K562 (cell line): ENCODE results near the gene KAT2B. TPM values are rescaled to one million over a fixed set of nuclear protein-coding genes. Genes with fewer than 3 reads are reported as not detected.

Experiments
- BACH1 ChIP-seq: fragments of 200-800 bp; sonication (Bioruptor generic); IDR thresholded peaks from 2 replicates; pipeline ENCODE4 v1.6.1; 2016; ENCODE audit warnings: missing genetic modification characterization, missing compliant biosample characterization
- CXXC5 ChIP-seq: fragments of 250-450 bp; sonication (Bioruptor Pico); IDR thresholded peaks from 2 replicates; pipeline ENCODE4 v1.8.0; 2022; ENCODE audit warnings: inconsistent platforms, mild to moderate bottlenecking, moderate library complexity
- GATAD2A ChIP-seq: fragments of 450-650 bp; IDR thresholded peaks from 2 replicates; pipeline ENCODE4 v1.6.1; 2017
- L3MBTL2 ChIP-seq: fragments of 450-650 bp; IDR thresholded peaks from 2 replicates; pipeline ENCODE4 v1.6.1; 2016; ENCODE audit warnings: mild to moderate bottlenecking, moderate library complexity
- MYC ChIP-seq, 2 experiments: fragments of 250-450 bp in 1 of 2; sonication (Bioruptor Pico) in 1 of 2; IDR thresholded peaks; 2 replicates each; pipeline versions ENCODE4 v1.5.1 to v1.6.1; 2012 to 2021; ENCODE audit warnings: low read depth in 2 of 2, borderline replicate concordance in 1 of 2, improper control_type of control experiment in 1 of 2, low read length in 1 of 2, mild to moderate bottlenecking in 1 of 2, moderate library complexity in 1 of 2
- OTX1 ChIP-seq: fragments of 450-650 bp; formaldehyde crosslinking; IDR thresholded peaks from 2 replicates; pipeline ENCODE4 v1.4.0; 2022; ENCODE audit warnings: mild to moderate bottlenecking
- POLR2B ChIP-seq: fragments of 450-650 bp; IDR thresholded peaks from 2 replicates; pipeline ENCODE4 v1.6.1; 2018; ENCODE audit warnings: low read depth; ENCODE audit not compliant: partially characterized antibody
- RAD21 ChIP-seq, 2 experiments: fragments of 250-450 bp in 1 of 2; fragments of 450-650 bp in 1 of 2; sonication (Bioruptor Pico) in 1 of 2; formaldehyde crosslinking in 1 of 2; IDR thresholded peaks in 1 of 2; conservative IDR thresholded peaks in 1 of 2; 2 replicates each; pipeline versions ENCODE4 v1.4.0 to v1.8.0; 2020 to 2022; ENCODE audit warnings: mild to moderate bottlenecking in 2 of 2, moderate library complexity in 1 of 2
- RBFOX2 ChIP-seq: fragments of 200-400 bp; formaldehyde crosslinking; IDR thresholded peaks from 2 replicates; pipeline ENCODE4 v1.6.1; 2017; ENCODE audit warnings: low read depth, mild to moderate bottlenecking, low read length, moderate library complexity
- RBM34 ChIP-seq: fragments of 200-400 bp; formaldehyde crosslinking; IDR thresholded peaks from 2 replicates; pipeline ENCODE4 v1.6.1; 2018; ENCODE audit warnings: low read length, borderline replicate concordance; ENCODE audit not compliant: insufficient read depth
- RCOR1 ChIP-seq, 2 experiments: IDR thresholded peaks; 2 replicates each; pipeline ENCODE4 v1.6.1; 2012; ENCODE audit warnings: low read depth in 2 of 2, low read length in 2 of 2, borderline replicate concordance in 1 of 2, improper control_type of control experiment in 1 of 2
- polyA plus RNA-seq, 8 experiments: library from polyadenylated mRNA; depleted of rRNA in 4 of 8; stranded (reverse) in 5 of 8; unstranded in 3 of 8; fragments of >200 nt; fragmentation: Nextera tagmentation in 2 of 8; fragmentation: Illumina TruSeq in 1 of 8; extraction: Ambion mirVana in 2 of 8; extraction: Trizol in 1 of 8; gene quantifications; 2 replicates each; pipeline versions ENCODE4 v1.2.1 to v1.2.3, GENCODE V29; 2011 to 2014; ENCODE audit warnings: inconsistent platforms in 1 of 8, missing spikeins in 1 of 8
- total RNA-seq, 7 experiments: library from RNA; depleted of rRNA in 6 of 7; stranded (reverse); fragments of >200 nt in 6 of 7; fragmentation: Illumina TruSeq in 2 of 7; extraction: Trizol in 2 of 7; gene quantifications; 2 replicates each; pipeline versions ENCODE4 v1.2.1 to v1.2.3, GENCODE V29; 2011 to 2021; ENCODE audit warnings: low replicate concordance in 1 of 7
- TF ChIP-seq, protein P1 (sequence below), 2 experiments: IDR thresholded peaks; 2 replicates each; pipeline ENCODE4 v1.6.1; 2011; ENCODE audit warnings: borderline replicate concordance in 1 of 2, control low read depth in 1 of 2, low read depth in 1 of 2, low read length in 1 of 2, mild to moderate bottlenecking in 1 of 2, mixed read lengths in 1 of 2, moderate library complexity in 1 of 2; ENCODE audit not compliant: insufficient read depth in 1 of 2, insufficient read length in 1 of 2, poor library complexity in 1 of 2, severe bottlenecking in 1 of 2; ENCODE audit errors: extremely low read depth in 1 of 2
- TF ChIP-seq, protein P2 (sequence below): fragments of 200-800 bp; sonication (Bioruptor generic); IDR thresholded peaks from 2 replicates; pipeline ENCODE4 v1.6.1; 2017; ENCODE audit warnings: missing genetic modification characterization, missing compliant biosample characterization
- TF ChIP-seq, protein P3 (sequence below), 2 experiments: IDR thresholded peaks in 1 of 2; conservative IDR thresholded peaks in 1 of 2; 2 replicates each; pipeline ENCODE4 v1.6.1; 2016; ENCODE audit warnings: low read depth in 2 of 2, mild to moderate bottlenecking in 1 of 2, missing compliant biosample characterization in 1 of 2, missing genetic modification characterization in 1 of 2, moderate library complexity in 1 of 2
- TF ChIP-seq, protein P4 (sequence below), 2 experiments: IDR thresholded peaks; 2 replicates each; pipeline ENCODE4 v1.6.1; 2012; ENCODE audit warnings: improper control_type of control experiment in 2 of 2, low read depth in 2 of 2, low read length in 2 of 2, borderline replicate concordance in 1 of 2

KAT2B gene
- total and polyA plus RNA-seq, 9 of the 15 experiments (the other 6 are each of a cell fraction or from before 2014, with no cell fraction given) = 3.3 to 14.9 (median 12.2) TPM

DNA sequence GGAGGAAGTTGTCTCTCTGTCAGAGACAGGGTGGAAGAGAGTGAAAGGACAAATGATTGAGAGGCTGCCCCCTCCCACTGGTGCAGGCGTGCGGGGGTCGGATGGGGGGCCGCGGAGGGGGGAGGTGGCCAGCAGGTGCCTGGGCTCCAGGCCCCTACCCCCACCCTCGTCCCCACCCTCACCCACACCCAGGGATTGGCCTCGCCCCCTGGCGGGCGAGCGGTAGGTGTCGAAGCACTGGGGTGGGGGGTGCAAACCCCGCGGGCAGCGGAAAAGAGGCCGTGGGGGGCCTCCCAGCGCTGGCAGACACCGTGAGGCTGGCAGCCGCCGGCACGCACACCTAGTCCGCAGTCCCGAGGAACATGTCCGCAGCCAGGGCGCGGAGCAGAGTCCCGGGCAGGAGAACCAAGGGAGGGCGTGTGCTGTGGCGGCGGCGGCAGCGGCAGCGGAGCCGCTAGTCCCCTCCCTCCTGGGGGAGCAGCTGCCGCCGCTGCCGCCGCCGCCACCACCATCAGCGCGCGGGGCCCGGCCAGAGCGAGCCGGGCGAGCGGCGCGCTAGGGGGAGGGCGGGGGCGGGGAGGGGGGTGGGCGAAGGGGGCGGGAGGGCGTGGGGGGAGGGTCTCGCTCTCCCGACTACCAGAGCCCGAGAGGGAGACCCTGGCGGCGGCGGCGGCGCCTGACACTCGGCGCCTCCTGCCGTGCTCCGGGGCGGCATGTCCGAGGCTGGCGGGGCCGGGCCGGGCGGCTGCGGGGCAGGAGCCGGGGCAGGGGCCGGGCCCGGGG, at the start of gene KAT2B (continued):
- TF ChIP-seq, protein P1, sequence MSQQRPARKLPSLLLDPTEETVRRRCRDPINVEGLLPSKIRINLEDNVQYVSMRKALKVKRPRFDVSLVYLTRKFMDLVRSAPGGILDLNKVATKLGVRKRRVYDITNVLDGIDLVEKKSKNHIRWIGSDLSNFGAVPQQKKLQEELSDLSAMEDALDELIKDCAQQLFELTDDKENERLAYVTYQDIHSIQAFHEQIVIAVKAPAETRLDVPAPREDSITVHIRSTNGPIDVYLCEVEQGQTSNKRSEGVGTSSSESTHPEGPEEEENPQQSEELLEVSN (IDR thresholded peaks at IDR 0.05; ENCODE audit: borderline replicate concordance in 1 of 2, extremely low read depth in 1 of 2, insufficient read depth in 1 of 2, insufficient read length in 1 of 2, low read depth in 1 of 2, low read length in 1 of 2, poor library complexity in 1 of 2, severe bottlenecking in 1 of 2) = peak in 1 of 2 experiments; percentile 50
- TF ChIP-seq L3MBTL2 = peak; percentile 56
- TF ChIP-seq BACH1 (tag) = no peak
- peak; percentile 53 for TF ChIP-seq POLR2B
- TF ChIP-seq RBM34 = no peak
- peak; percentile 67; the same call in 1 of the 2 replicates for TF ChIP-seq OTX1
- TF ChIP-seq MYC (IDR thresholded peaks at IDR 0.05; ENCODE audit: low read depth, low read length) = peak; percentile 53; the same call in 1 of the 2 replicates
- no peak for TF ChIP-seq MYC (CRISPR knock-in tag; IDR thresholded peaks at IDR 0.05; ENCODE audit: borderline replicate concordance, low read depth)
- peak; percentile 74 for TF ChIP-seq CXXC5 (CRISPR knock-in tag)
- TF ChIP-seq RCOR1 (IDR thresholded peaks at IDR 0.05; ENCODE audit: borderline replicate concordance in 1 of 2, low read depth in 2 of 2, low read length in 2 of 2) = 0 out of 4 replicates have a peak, but pooled peaks have one; percentile 22 to 43
- TF ChIP-seq RBFOX2 = peak; percentile 84
- peak; percentile 88 for TF ChIP-seq GATAD2A
- TF ChIP-seq, protein P2, sequence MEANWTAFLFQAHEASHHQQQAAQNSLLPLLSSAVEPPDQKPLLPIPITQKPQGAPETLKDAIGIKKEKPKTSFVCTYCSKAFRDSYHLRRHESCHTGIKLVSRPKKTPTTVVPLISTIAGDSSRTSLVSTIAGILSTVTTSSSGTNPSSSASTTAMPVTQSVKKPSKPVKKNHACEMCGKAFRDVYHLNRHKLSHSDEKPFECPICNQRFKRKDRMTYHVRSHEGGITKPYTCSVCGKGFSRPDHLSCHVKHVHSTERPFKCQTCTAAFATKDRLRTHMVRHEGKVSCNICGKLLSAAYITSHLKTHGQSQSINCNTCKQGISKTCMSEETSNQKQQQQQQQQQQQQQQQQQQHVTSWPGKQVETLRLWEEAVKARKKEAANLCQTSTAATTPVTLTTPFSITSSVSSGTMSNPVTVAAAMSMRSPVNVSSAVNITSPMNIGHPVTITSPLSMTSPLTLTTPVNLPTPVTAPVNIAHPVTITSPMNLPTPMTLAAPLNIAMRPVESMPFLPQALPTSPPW = peak; percentile 98
- peak; percentile 57 to 65 for TF ChIP-seq RAD21 (CRISPR knock-in tag; conservative IDR thresholded peaks at IDR 0.05 in 1 of 2, IDR thresholded peaks at IDR 0.05 in 1 of 2)
- TF ChIP-seq, protein P3, sequence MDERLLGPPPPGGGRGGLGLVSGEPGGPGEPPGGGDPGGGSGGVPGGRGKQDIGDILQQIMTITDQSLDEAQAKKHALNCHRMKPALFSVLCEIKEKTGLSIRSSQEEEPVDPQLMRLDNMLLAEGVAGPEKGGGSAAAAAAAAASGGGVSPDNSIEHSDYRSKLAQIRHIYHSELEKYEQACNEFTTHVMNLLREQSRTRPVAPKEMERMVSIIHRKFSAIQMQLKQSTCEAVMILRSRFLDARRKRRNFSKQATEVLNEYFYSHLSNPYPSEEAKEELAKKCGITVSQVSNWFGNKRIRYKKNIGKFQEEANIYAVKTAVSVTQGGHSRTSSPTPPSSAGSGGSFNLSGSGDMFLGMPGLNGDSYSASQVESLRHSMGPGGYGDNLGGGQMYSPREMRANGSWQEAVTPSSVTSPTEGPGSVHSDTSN (CRISPR knock-in tag; IDR thresholded peaks at IDR 0.05; ENCODE audit: low read depth) = no peak
- TF ChIP-seq, protein P3 (tag; conservative IDR thresholded peaks at IDR 0.05; ENCODE audit: low read depth) = peak; percentile 63; the same call in 1 of the 2 replicates
- TF ChIP-seq, protein P4, sequence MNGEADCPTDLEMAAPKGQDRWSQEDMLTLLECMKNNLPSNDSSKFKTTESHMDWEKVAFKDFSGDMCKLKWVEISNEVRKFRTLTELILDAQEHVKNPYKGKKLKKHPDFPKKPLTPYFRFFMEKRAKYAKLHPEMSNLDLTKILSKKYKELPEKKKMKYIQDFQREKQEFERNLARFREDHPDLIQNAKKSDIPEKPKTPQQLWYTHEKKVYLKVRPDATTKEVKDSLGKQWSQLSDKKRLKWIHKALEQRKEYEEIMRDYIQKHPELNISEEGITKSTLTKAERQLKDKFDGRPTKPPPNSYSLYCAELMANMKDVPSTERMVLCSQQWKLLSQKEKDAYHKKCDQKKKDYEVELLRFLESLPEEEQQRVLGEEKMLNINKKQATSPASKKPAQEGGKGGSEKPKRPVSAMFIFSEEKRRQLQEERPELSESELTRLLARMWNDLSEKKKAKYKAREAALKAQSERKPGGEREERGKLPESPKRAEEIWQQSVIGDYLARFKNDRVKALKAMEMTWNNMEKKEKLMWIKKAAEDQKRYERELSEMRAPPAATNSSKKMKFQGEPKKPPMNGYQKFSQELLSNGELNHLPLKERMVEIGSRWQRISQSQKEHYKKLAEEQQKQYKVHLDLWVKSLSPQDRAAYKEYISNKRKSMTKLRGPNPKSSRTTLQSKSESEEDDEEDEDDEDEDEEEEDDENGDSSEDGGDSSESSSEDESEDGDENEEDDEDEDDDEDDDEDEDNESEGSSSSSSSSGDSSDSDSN (IDR thresholded peaks at IDR 0.05; ENCODE audit: borderline replicate concordance in 1 of 2, low read depth in 2 of 2, low read length in 2 of 2) = peak in 1 of 2 experiments; percentile 87; a peak in 3 of 4 replicates
